Right atrium auricular region (tissue), 2 donors: ENCODE data around the gene NANOGP8. TPM values are rescaled to one million over a fixed set of nuclear protein-coding genes. Genes with fewer than 3 reads are reported as not detected.
"Not testable (repeated sequence)": the region's sequence is repeated elsewhere in the genome, so short reads cannot be mapped to it uniquely, and the experiment has no call there.

Source experiments
- DNase-seq: peaks from one replicate; pipeline ENCODE4 v3.0.0-alpha.2; 2019; ENCODE audit warnings: low spot score
- H3K27ac ChIP-seq, 2 donors: fragments of 200-600 bp; sonication (generic); 1 replicate in 1 of 2; 2 replicates in 1 of 2; pipeline ENCODE4 v1.5.1; 2016 to 2019
- H3K27me3 ChIP-seq, 2 donors: fragments of 200-600 bp; sonication (generic); one replicate each; pipeline versions ENCODE4 v1.5.1 to v1.6.0; 2017 to 2019
- H3K36me3 ChIP-seq: fragments of 200-600 bp; sonication (generic); one replicate; pipeline ENCODE4 v1.5.1; 2016
- H3K4me1 ChIP-seq, 2 donors: fragments of 200-600 bp; sonication (generic); one replicate each; pipeline versions ENCODE4 v1.5.1 to v1.6.0; 2017 to 2019
- H3K4me3 ChIP-seq, 2 donors: fragments of 200-600 bp; sonication (generic); 1 replicate in 1 of 2; 2 replicates in 1 of 2; pipeline ENCODE4 v1.5.1; 2017 to 2019; ENCODE audit warnings: mild to moderate bottlenecking in 1 of 2, moderate library complexity in 1 of 2
- H3K9me3 ChIP-seq, 2 donors: fragments of 200-600 bp; sonication (generic); one replicate each; pipeline ENCODE4 v1.5.1; 2019
- CTCF ChIP-seq, 2 donors: fragments of 200-600 bp; sonication (generic); IDR thresholded peaks; one replicate each; pipeline ENCODE4 v1.5.1; 2019; ENCODE audit warnings: antibody characterized with exemption in 2 of 2
- total RNA-seq, 2 donors: library from RNA; depleted of rRNA; stranded (reverse); fragments of >200 nt; gene quantifications; one replicate each; pipeline ENCODE4 v1.1.0, GENCODE V29; 2016

The NANOGP8 gene
- total RNA-seq, 2 donors from 2014 or later = 0.39 TPM; not detected in 1

GRCh38 chr15:35092311-35092710, 7.2 kb upstream of the NANOGP8 start:
- no peak for TF ChIP-seq CTCF (IDR thresholded peaks at IDR 0.05)
- H3K36me3 ChIP-seq = no peaks in the 10 kb centered on the region
- H3K27me3 ChIP-seq = no peaks in the 10 kb centered on the region
- H3K9me3 ChIP-seq = no peaks in the 10 kb centered on the region
- no peak overlapping the region for H3K27ac ChIP-seq
- no peak for DNase-seq
- H3K4me3 ChIP-seq = no peak overlapping the region
- no peaks in the 10 kb centered on the region for H3K4me1 ChIP-seq

- Histone ChIP-seq H3K36me3 (no peaks in the 10 kb centered on the region), H3K27me3 (no peaks in the 10 kb centered on the region), H3K4me1 (no peaks in the 10 kb centered on the region), H3K9me3 (no peaks in the 10 kb centered on the region), H3K27ac (no peak overlapping the region), H3K4me3 (no peak overlapping the region)
- TF ChIP-seq CTCF (IDR thresholded peaks at IDR 0.05) = no peak
- no peak for DNase-seq
These were observed 5.2 kb upstream of the NANOGP8 start for GRCh38 chr15:35090104-35090807.

- H3K27me3 ChIP-seq = no peaks in the 10 kb centered on the region
- H3K27ac ChIP-seq = no peak overlapping the region
- no peak overlapping the region for H3K4me3 ChIP-seq
- H3K4me1 ChIP-seq = no peaks in the 10 kb centered on the region
- TF ChIP-seq CTCF (IDR thresholded peaks at IDR 0.05) = no peak
- DNase-seq = no peak
- no peaks in the 10 kb centered on the region for H3K36me3 ChIP-seq
- no peaks in the 10 kb centered on the region for H3K9me3 ChIP-seq
These were observed 4.5 kb upstream of the NANOGP8 start for GRCh38 chr15:35089551-35089950.

GRCh38 chr15:35088329-35088728, 3.2 kb upstream of the NANOGP8 start:
- H3K4me1 ChIP-seq = no peaks in the 10 kb centered on the region
- no peak overlapping the region for H3K4me3 ChIP-seq
- TF ChIP-seq CTCF (IDR thresholded peaks at IDR 0.05) = no peak
- no peaks in the 10 kb centered on the region for H3K9me3 ChIP-seq
- no peak overlapping the region for H3K27ac ChIP-seq
- H3K36me3 ChIP-seq = no peaks in the 10 kb centered on the region
- DNase-seq = no peak
- no peaks in the 10 kb centered on the region for H3K27me3 ChIP-seq

GRCh38 chr15:35087759-35088158, 2.7 kb upstream of the NANOGP8 start:
- no peak for DNase-seq
- Histone ChIP-seq H3K27me3 (no peaks in the 10 kb centered on the region), H3K36me3 (no peaks in the 10 kb centered on the region), H3K4me3 (no peak overlapping the region), H3K4me1 (no peaks in the 10 kb centered on the region), H3K9me3 (no peaks in the 10 kb centered on the region), H3K27ac (no peak overlapping the region)
- TF ChIP-seq CTCF (IDR thresholded peaks at IDR 0.05) = no peak

- not testable (repeated sequence) for H3K27ac ChIP-seq, H3K36me3 ChIP-seq, DNase-seq, H3K9me3 ChIP-seq, H3K27me3 ChIP-seq, H3K4me3 ChIP-seq, H3K4me1 ChIP-seq
These were observed 2.4 kb downstream of the NANOGP8 start for GRCh38 chr15:35082371-35083348.

GRCh38 chr15:35081626-35082365, 3.3 kb downstream of the NANOGP8 start:
- H3K9me3 ChIP-seq, H3K27ac ChIP-seq, H3K36me3 ChIP-seq, H3K4me1 ChIP-seq, H3K4me3 ChIP-seq, DNase-seq, H3K27me3 ChIP-seq: not testable (repeated sequence)
